Gastroesophageal sphincter (tissue), 4 donors: ENCODE results near the gene GRPEL1. TPM values are rescaled to one million over a fixed set of nuclear protein-coding genes. Genes with fewer than 3 reads are reported as not detected.
"Not testable (repeated sequence)": the region's sequence is repeated elsewhere in the genome, so short reads cannot be mapped to it uniquely, and the experiment has no call there.

ENCODE experiments used
- ATAC-seq: fragments of 150-250 bp; one replicate; pipeline ENCODE4 v1.9.1; 2016; ENCODE audit warnings: mild to moderate bottlenecking, moderate library complexity
- H3K27ac ChIP-seq, 4 donors: fragments of 200-600 bp; sonication (generic) in 3 of 4; 1 replicate in 3 of 4; 2 replicates in 1 of 4; pipeline ENCODE4 v1.5.1; 2016 to 2019
- H3K27me3 ChIP-seq: fragments of 200-600 bp; sonication (generic); one replicate; pipeline ENCODE4 v1.5.1; 2019
- H3K36me3 ChIP-seq, 2 donors: fragments of 200-600 bp; sonication (generic); one replicate each; pipeline ENCODE4 v1.5.1; 2019; ENCODE audit warnings: control low read depth in 1 of 2
- H3K4me1 ChIP-seq, 3 donors: fragments of 200-600 bp; sonication (generic); 1 replicate in 2 of 3; 2 replicates in 1 of 3; pipeline ENCODE4 v1.5.1; 2016 to 2019; ENCODE audit warnings: control low read depth in 2 of 3
- H3K4me3 ChIP-seq, 2 donors: fragments of 200-600 bp; sonication (generic); one replicate each; pipeline ENCODE4 v1.5.1; 2019; ENCODE audit warnings: mild to moderate bottlenecking in 1 of 2, moderate library complexity in 1 of 2
- H3K9me3 ChIP-seq, 3 donors: fragments of 200-600 bp; sonication (generic); one replicate each; pipeline ENCODE4 v1.5.1; 2017 to 2019; ENCODE audit warnings: control low read depth in 2 of 3
- CTCF ChIP-seq, 4 experiments: fragments of 200-600 bp in 2 of 4; fragments of 450-650 bp in 2 of 4; sonication (generic) in 1 of 4; IDR thresholded peaks; one replicate each; pipeline ENCODE4 v1.5.1; 2017 to 2019; ENCODE audit warnings: antibody characterized with exemption in 4 of 4, mild to moderate bottlenecking in 2 of 4, moderate library complexity in 2 of 4
- EP300 ChIP-seq: sonication (generic); formaldehyde crosslinking; IDR thresholded peaks from one replicate; pipeline ENCODE4 v1.6.1; 2017; ENCODE audit warnings: antibody characterized with exemption, mild to moderate bottlenecking
- POLR2A ChIP-seq, 2 donors: fragments of 450-650 bp; IDR thresholded peaks; one replicate each; pipeline ENCODE4 v1.6.1; 2017; ENCODE audit warnings: antibody characterized with exemption in 2 of 2, mild to moderate bottlenecking in 2 of 2, moderate library complexity in 1 of 2
- POLR2AphosphoS5 ChIP-seq: sonication (generic); formaldehyde crosslinking; IDR thresholded peaks from one replicate; pipeline ENCODE4 v1.6.1; 2017; ENCODE audit warnings: antibody characterized with exemption
- WGBS, 2 donors: methylation state at CpG; one replicate each; pipeline ENCODE4 v1.1.5; 2018; ENCODE audit warnings: low coverage in 1 of 2; 5-methylcytosine and 5-hydroxymethylcytosine counted together
- total RNA-seq, 4 donors: library from RNA; depleted of rRNA; stranded (reverse); fragments of >200 nt; gene quantifications; one replicate each; pipeline ENCODE4 v1.1.0, GENCODE V29; 2016

The GRPEL1 gene
- total RNA-seq, 4 donors from 2014 or later = 14.0 to 32.8 (median 23.9) TPM

DNA sequence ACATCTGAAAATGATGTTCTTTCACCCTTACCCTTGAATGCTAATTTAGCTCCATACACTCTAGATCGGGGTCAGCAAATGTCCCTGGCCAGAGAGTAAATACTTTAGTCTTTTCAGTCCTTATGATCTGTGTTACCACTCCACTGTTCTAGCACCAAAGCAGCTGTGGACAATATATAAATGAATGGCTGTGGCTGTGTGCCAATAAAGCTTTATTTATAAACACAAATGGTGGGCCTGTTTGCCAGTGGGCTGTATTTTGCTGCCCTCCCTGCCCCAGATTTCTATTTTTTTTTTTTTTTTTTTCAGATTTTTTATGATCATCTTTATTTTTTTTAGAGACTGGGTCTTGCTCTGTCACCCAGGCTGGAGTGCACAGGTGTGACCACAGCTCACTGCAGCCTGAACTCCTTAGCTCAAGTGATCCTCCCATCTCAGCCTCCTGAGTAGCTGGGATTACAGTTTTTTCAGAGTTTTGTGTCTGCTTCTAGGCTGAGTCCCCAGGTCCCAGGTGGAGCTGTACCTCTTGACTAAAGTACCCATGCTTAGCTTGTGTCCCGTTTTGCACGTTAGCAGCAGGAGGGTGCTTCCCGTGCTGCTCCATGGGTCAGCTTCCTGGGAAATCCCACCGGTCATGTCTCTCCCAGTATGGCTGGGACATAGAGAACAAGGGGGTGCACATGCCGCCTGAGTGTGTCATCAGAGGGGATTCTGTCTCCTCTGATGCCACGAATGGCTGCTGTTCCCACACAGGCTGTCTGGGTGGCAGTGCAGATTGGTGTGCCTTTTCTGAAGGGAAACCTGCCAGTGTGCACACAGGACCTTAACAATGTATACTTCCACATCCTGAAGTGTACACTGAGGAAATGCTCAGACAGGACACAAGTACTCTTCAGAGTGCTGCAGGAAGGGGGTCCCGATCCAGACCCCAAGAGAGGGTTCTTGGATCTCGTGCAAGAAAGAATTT is 16.0 kb upstream of the GRPEL1 start:
- 75% methylated on average over 4 of the region's 9 CpGs; no CpG with 5 or more reads in 1 of the 2 donors for WGBS, 2 donors
- ATAC-seq = no peak
- Histone ChIP-seq H3K36me3 (no peaks in the 10 kb centered on the region), H3K9me3 (no peaks in the 10 kb centered on the region), H3K4me3 (peak overlapping the region in 1 of 2 donors; percentile 34), H3K27ac (no peak overlapping the region), H3K27me3 (peaks cover 9% of the 10 kb centered on the region), H3K4me1 (peaks cover 0 to 12% (median 0%) of the 10 kb centered on the region in 3 donors)
- TF ChIP-seq EP300 (no peak), CTCF (IDR thresholded peaks at IDR 0.05) (no peak), POLR2AphosphoS5 (no peak), POLR2A (IDR thresholded peaks at IDR 0.05) (no peak)

DNA sequence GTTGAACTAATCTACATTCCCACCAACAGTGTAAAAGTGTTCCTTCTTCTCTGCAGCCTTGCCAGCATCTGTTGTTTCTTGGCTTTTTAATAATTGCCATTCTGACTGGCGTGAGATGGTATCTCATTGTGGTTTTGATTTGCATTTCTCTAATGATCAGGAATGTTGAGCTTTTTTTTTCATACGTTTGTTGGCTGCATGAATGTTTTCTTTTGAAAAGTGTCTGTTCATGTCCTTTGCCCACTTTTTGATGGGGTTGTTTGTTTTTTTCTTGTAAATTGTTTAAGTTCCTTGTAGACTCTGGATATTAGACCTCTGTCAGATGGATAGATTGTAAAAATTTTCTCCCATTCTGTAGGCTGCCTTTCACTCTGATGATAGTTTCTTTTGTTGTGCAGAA is 12.0 kb upstream of the GRPEL1 start:
- 88% methylated on average over 2 of the region's 2 CpGs; no CpG with 5 or more reads in 1 of the 2 donors for WGBS, 2 donors
- not testable (repeated sequence) for H3K27me3 ChIP-seq, H3K27ac ChIP-seq, H3K4me1 ChIP-seq, H3K9me3 ChIP-seq, H3K4me3 ChIP-seq, H3K36me3 ChIP-seq, ATAC-seq

GRCh38 chr4:7079483-7079882 is 11.6 kb upstream of the GRPEL1 start:
- not testable (repeated sequence) for ATAC-seq, H3K4me1 ChIP-seq, H3K4me3 ChIP-seq, H3K9me3 ChIP-seq, H3K27ac ChIP-seq, H3K36me3 ChIP-seq, H3K27me3 ChIP-seq

DNA sequence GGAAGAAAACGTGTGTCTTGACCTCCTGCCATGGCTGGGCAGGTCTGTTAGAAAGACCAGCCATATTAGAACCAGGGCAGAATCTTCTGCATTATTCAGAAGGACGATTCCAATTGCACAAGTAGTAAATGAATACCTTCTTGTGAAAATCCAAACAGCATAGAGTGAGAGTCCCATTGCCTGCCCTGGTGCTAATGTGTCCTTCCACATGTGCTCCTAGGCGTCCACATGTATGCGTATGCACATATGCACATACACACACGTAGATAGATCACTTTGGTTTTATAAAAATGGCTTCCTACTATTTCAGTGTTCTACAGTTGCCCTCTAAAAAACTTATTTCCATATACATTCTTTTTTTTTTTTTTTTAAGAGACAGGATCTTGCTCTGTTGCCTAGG is 10.2 kb upstream of the GRPEL1 start:
- no peaks in the 10 kb centered on the region for H3K36me3 ChIP-seq
- no peak for TF ChIP-seq CTCF (IDR thresholded peaks at IDR 0.05)
- no peak for TF ChIP-seq POLR2AphosphoS5
- TF ChIP-seq POLR2A (IDR thresholded peaks at IDR 0.05) = no peak
- peaks cover 0 to 8% (median 0%) of the 10 kb centered on the region in 3 donors for H3K4me1 ChIP-seq
- no peak overlapping the region for H3K4me3 ChIP-seq
- WGBS, 2 donors = 87 to 88% methylated on average over 5 of the region's 5 CpGs
- H3K9me3 ChIP-seq = no peaks in the 10 kb centered on the region
- ATAC-seq = no peak
- peaks cover 1% of the 10 kb centered on the region for H3K27me3 ChIP-seq
- no peak overlapping the region for H3K27ac ChIP-seq

GRCh38 chr4:7077371-7077770 is 9.5 kb upstream of the GRPEL1 start:
- H3K27me3 ChIP-seq = no peaks in the 10 kb centered on the region
- no peak overlapping the region for H3K27ac ChIP-seq
- TF ChIP-seq POLR2AphosphoS5 = no peak
- ATAC-seq = no peak
- WGBS, 2 donors = 69% methylated on average over 4 of the region's 12 CpGs; no CpG with 5 or more reads in 1 of the 2 donors
- H3K4me3 ChIP-seq = no peak overlapping the region
- no peaks in the 10 kb centered on the region for H3K36me3 ChIP-seq
- no peaks in the 10 kb centered on the region for H3K9me3 ChIP-seq
- H3K4me1 ChIP-seq = peaks cover 0 to 7% (median 0%) of the 10 kb centered on the region in 3 donors

- Histone ChIP-seq H3K4me1 (peaks cover 0 to under 1% (median 0%) of the 10 kb centered on the region in 3 donors), H3K4me3 (no peak overlapping the region), H3K27ac (no peak overlapping the region), H3K36me3 (no peaks in the 10 kb centered on the region), H3K27me3 (no peaks in the 10 kb centered on the region), H3K9me3 (no peaks in the 10 kb centered on the region)
- TF ChIP-seq POLR2AphosphoS5 (no peak), EP300 (no peak), POLR2A (IDR thresholded peaks at IDR 0.05) (no peak), CTCF (IDR thresholded peaks at IDR 0.05) (no peak)
- no peak for ATAC-seq
- WGBS, 2 donors = 88% methylated on average over 3 of the region's 6 CpGs; no CpG with 5 or more reads in 1 of the 2 donors
Measured at GRCh38 chr4:7076696-7077082, 8.8 kb upstream of the GRPEL1 start.
